ENCODE results near the gene CAV2.

CAV2 gene

DNA sequence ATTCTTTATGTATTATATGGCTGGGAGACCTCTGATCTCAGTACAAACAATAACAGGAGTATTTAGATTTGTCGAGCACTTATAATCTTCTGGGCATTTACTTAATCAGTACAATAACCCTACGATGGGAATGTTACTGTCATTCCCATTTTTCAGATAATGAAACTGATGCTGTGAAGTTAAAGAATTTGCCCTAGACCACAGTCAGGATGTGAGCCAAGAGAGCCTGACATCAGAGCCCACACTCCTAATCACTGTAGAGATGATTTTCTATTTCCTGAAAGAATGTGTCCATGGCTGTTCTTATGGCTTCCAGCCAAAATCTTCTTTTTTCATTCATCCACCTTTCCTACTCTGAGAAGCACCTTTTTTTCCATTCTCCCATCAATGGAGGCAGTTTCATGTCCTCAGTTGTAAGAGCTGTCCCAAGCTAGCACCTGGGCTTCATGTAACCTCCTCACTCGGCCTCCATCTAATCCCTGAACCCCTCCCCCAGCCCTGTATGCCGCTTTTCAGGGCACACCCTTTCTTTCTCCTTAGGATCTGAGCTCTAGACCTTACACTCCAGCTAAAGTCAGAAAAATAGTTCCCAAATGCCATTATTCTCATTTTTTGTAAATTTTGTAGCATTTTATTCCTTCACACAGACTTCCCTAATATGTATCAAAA lies 13.1 kb downstream of the CAV2 start:
- Histone ChIP-seq H3K27me3 (replicated peaks; ENCODE audit: insufficient read depth, low read length) (no peaks in the 10 kb centered on the region), H3K9me2 (replicated peaks; ENCODE audit: insufficient read depth, low read length) (no peaks in the 10 kb centered on the region), H3K4me2 (ENCODE audit: low read depth, low read length) (peak overlapping the region; percentile 74), H3K4me3 (ENCODE audit: low read length) (peak overlapping the region; percentile 62), H3K27ac (ENCODE audit: low read length) (peak overlapping the region; percentile 79), H3K36me3 (replicated peaks; ENCODE audit: insufficient read depth, low read length) (no peaks in the 10 kb centered on the region), H3F3A (ENCODE audit: insufficient read depth, low read length) (peaks cover 27% of the 10 kb centered on the region), H4K20me1 (ENCODE audit: insufficient read depth, low read length) (no peaks in the 10 kb centered on the region), H3K4me1 (ENCODE audit: low read length) (peaks cover 19% of the 10 kb centered on the region), H3K9me3 (replicated peaks; ENCODE audit: insufficient read depth, low read length) (no peaks in the 10 kb centered on the region), H3K9ac (ENCODE audit: low read length) (peak overlapping the region; percentile 57), H2AFZ (ENCODE audit: low read length) (peak overlapping the region; percentile 69), H3K79me2 (ENCODE audit: low read length) (no peaks in the 10 kb centered on the region)
- no peak for DNase-seq
- TF ChIP-seq EZH2phosphoT487 (IDR thresholded peaks at IDR 0.05; ENCODE audit: low read length) = no peak
- TF ChIP-seq EZH2 (optimal IDR thresholded peaks at IDR 0.05; ENCODE audit: low read depth, low read length) = no peak
- TF ChIP-seq, protein P1, sequence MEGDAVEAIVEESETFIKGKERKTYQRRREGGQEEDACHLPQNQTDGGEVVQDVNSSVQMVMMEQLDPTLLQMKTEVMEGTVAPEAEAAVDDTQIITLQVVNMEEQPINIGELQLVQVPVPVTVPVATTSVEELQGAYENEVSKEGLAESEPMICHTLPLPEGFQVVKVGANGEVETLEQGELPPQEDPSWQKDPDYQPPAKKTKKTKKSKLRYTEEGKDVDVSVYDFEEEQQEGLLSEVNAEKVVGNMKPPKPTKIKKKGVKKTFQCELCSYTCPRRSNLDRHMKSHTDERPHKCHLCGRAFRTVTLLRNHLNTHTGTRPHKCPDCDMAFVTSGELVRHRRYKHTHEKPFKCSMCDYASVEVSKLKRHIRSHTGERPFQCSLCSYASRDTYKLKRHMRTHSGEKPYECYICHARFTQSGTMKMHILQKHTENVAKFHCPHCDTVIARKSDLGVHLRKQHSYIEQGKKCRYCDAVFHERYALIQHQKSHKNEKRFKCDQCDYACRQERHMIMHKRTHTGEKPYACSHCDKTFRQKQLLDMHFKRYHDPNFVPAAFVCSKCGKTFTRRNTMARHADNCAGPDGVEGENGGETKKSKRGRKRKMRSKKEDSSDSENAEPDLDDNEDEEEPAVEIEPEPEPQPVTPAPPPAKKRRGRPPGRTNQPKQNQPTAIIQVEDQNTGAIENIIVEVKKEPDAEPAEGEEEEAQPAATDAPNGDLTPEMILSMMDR (IDR thresholded peaks at IDR 0.05; ENCODE audit: low read length) = no peak

DNA sequence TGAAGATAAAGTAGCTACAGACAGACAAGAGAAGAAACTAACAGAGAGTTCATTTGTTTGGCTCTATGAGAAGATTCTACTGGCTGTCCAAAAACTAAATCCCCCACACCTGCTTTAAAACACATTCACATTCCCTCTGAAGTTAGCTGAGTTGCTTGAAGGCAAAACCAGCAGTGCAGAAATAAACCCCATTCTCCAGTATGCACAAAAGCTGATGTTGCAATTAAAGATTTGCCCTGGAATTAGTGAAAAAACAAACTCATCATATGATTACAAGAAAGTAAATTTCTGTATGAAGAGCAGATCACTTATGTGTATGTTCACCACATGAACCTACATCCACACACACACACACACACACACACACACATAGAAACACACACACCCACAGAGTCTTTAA lies 16.0 kb downstream of the CAV2 start:
- Histone ChIP-seq H3K4me3 (ENCODE audit: low read length) (no peak overlapping the region), H3K4me1 (ENCODE audit: low read length) (peaks cover 26% of the 10 kb centered on the region), H4K20me1 (ENCODE audit: insufficient read depth, low read length) (no peaks in the 10 kb centered on the region), H3K9me2 (replicated peaks; ENCODE audit: insufficient read depth, low read length) (no peaks in the 10 kb centered on the region), H3K9me3 (replicated peaks; ENCODE audit: insufficient read depth, low read length) (no peaks in the 10 kb centered on the region), H3K9ac (ENCODE audit: low read length) (no peak overlapping the region), H3K36me3 (replicated peaks; ENCODE audit: insufficient read depth, low read length) (no peaks in the 10 kb centered on the region), H3K79me2 (ENCODE audit: low read length) (no peaks in the 10 kb centered on the region), H3K27me3 (replicated peaks; ENCODE audit: insufficient read depth, low read length) (no peaks in the 10 kb centered on the region), H2AFZ (ENCODE audit: low read length) (no peak overlapping the region), H3F3A (ENCODE audit: insufficient read depth, low read length) (peaks cover 26% of the 10 kb centered on the region), H3K27ac (ENCODE audit: low read length) (no peak overlapping the region), H3K4me2 (ENCODE audit: low read depth, low read length) (no peak overlapping the region)
- TF ChIP-seq, protein P1 (IDR thresholded peaks at IDR 0.05; ENCODE audit: low read length) = no peak
- TF ChIP-seq EZH2 (optimal IDR thresholded peaks at IDR 0.05; ENCODE audit: low read depth, low read length) (no peak), EZH2phosphoT487 (IDR thresholded peaks at IDR 0.05; ENCODE audit: low read length) (no peak)
- DNase-seq = no peak

DNA sequence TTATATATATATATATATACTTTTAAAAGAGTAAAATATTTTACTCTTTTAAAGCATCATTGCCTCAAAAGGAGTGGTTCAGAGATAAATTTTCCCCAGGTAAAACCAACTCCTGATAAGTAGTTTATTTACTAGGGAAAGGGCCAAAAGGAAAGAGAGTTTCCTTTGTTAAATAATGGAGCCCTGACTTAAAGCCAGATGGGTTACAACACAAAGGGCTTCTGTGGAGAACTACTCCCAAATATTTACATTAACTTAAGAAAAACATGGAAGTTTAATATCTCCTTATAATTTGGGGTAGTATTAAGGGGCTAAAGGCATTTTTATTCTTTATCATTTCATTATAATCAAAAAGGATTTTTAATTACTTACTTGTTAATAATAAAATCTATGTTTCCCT lies 16.8 kb downstream of the CAV2 start:
- Histone ChIP-seq H3K4me2 (ENCODE audit: low read depth, low read length) (no peak overlapping the region), H3K9me3 (replicated peaks; ENCODE audit: insufficient read depth, low read length) (no peaks in the 10 kb centered on the region), H3K4me1 (ENCODE audit: low read length) (peaks cover 18% of the 10 kb centered on the region), H4K20me1 (ENCODE audit: insufficient read depth, low read length) (no peaks in the 10 kb centered on the region), H2AFZ (ENCODE audit: low read length) (no peak overlapping the region), H3K4me3 (ENCODE audit: low read length) (no peak overlapping the region), H3K27ac (ENCODE audit: low read length) (no peak overlapping the region), H3K27me3 (replicated peaks; ENCODE audit: insufficient read depth, low read length) (no peaks in the 10 kb centered on the region), H3K36me3 (replicated peaks; ENCODE audit: insufficient read depth, low read length) (no peaks in the 10 kb centered on the region), H3K79me2 (ENCODE audit: low read length) (no peaks in the 10 kb centered on the region), H3K9ac (ENCODE audit: low read length) (no peak overlapping the region), H3F3A (ENCODE audit: insufficient read depth, low read length) (peaks cover 18% of the 10 kb centered on the region), H3K9me2 (replicated peaks; ENCODE audit: insufficient read depth, low read length) (no peaks in the 10 kb centered on the region)
- TF ChIP-seq EZH2 (optimal IDR thresholded peaks at IDR 0.05; ENCODE audit: low read depth, low read length) = no peak
- TF ChIP-seq, protein P1 (IDR thresholded peaks at IDR 0.05; ENCODE audit: low read length) = no peak
- no peak for TF ChIP-seq EZH2phosphoT487 (IDR thresholded peaks at IDR 0.05; ENCODE audit: low read length)
- no peak for DNase-seq
